CD14-positive monocyte (primary cell): ENCODE results near the gene RNF113B. TPM values are rescaled to one million over a fixed set of nuclear protein-coding genes. Genes with fewer than 3 reads are reported as not detected.

ENCODE experiments used
- DNase-seq, 3 donors: peaks; one replicate each; pipeline ENCODE4 v3.0.0-alpha.2; 2011 to 2022
- H2AFZ ChIP-seq: 2 replicates; pipeline ENCODE4 v1.6.0; 2012; ENCODE audit warnings: mild to moderate bottlenecking, low read depth, low read length, inconsistent platforms; ENCODE audit not compliant: insufficient read depth, poor library complexity, severe bottlenecking
- H3K27ac ChIP-seq, 2 donors: 1 replicate in 1 of 2; 2 replicates in 1 of 2; pipeline ENCODE4 v1.5.1; 2012 to 2013; ENCODE audit warnings: low read length in 2 of 2, control low read depth in 1 of 2, inconsistent platforms in 1 of 2, low read depth in 1 of 2, mild to moderate bottlenecking in 1 of 2
- H3K27me3 ChIP-seq, 2 donors: one replicate each; pipeline versions ENCODE4 v1.6.0 to v1.6.1; 2011 to 2013; ENCODE audit warnings: low read length in 2 of 2; ENCODE audit not compliant: control insufficient read depth in 2 of 2, insufficient read depth in 2 of 2
- H3K36me3 ChIP-seq, 2 donors: replicated peaks in 1 of 2; 1 replicate in 1 of 2; 2 replicates in 1 of 2; pipeline versions ENCODE4 v1.5.1 to v1.6.1; 2012 to 2013; ENCODE audit warnings: low read length in 2 of 2, control low read depth in 1 of 2, inconsistent platforms in 1 of 2, mild to moderate bottlenecking in 1 of 2; ENCODE audit not compliant: insufficient read depth in 2 of 2, control insufficient read depth in 1 of 2
- H3K4me1 ChIP-seq, 2 donors: 1 replicate in 1 of 2; 2 replicates in 1 of 2; pipeline versions ENCODE4 v1.5.1 to v1.6.1; 2012 to 2013; ENCODE audit warnings: low read length in 2 of 2, control low read depth in 1 of 2, inconsistent platforms in 1 of 2, mild to moderate bottlenecking in 1 of 2, moderate library complexity in 1 of 2; ENCODE audit not compliant: insufficient read depth in 2 of 2, control insufficient read depth in 1 of 2
- H3K4me2 ChIP-seq: replicated peaks from 2 replicates; pipeline ENCODE3; 2012; ENCODE audit warnings: low read length, moderate library complexity, mild to moderate bottlenecking; ENCODE audit not compliant: poor library complexity, severe bottlenecking; ENCODE audit errors: extremely low read depth
- H3K4me3 ChIP-seq, 3 experiments: fragments of 200-600 bp in 1 of 3; sonication (generic) in 1 of 3; replicated peaks in 1 of 3; 1 replicate in 2 of 3; 2 replicates in 1 of 3; pipeline ENCODE4 v1.5.1; 2011 to 2013; ENCODE audit warnings: low read length in 3 of 3, mild to moderate bottlenecking in 3 of 3, control low read depth in 2 of 3, low read depth in 2 of 3, inconsistent platforms in 1 of 3, moderate library complexity in 1 of 3
- H3K79me2 ChIP-seq: 2 replicates; pipeline ENCODE4 v1.6.0; 2012; ENCODE audit warnings: mild to moderate bottlenecking, control low read depth, inconsistent platforms, low read length, moderate library complexity; ENCODE audit not compliant: insufficient read depth
- H3K9ac ChIP-seq: 2 replicates; pipeline ENCODE4 v1.6.0; 2017; ENCODE audit warnings: low read length, mild to moderate bottlenecking; ENCODE audit not compliant: insufficient read depth, poor library complexity, severe bottlenecking
- H3K9me3 ChIP-seq, 2 donors: replicated peaks in 1 of 2; 1 replicate in 1 of 2; 2 replicates in 1 of 2; pipeline versions ENCODE4 v1.5.1 to v1.6.1; 2012 to 2013; ENCODE audit warnings: low read length in 2 of 2, control low read depth in 1 of 2; ENCODE audit not compliant: control insufficient read depth in 1 of 2, insufficient read depth in 1 of 2
- H4K20me1 ChIP-seq: 2 replicates; pipeline ENCODE4 v1.6.0; 2012; ENCODE audit warnings: mild to moderate bottlenecking, low read length, control low read depth, moderate library complexity; ENCODE audit not compliant: insufficient read depth
- H3K27ac Mint-ChIP-seq, 7 donors: one replicate each; pipeline ENCODE4 v1.8.0; 2020; ENCODE audit warnings: mild to moderate bottlenecking in 7 of 7, mixed read lengths in 7 of 7, moderate library complexity in 6 of 7, inconsistent platforms in 2 of 7
- H3K27me3 Mint-ChIP-seq, 3 donors: one replicate each; pipeline ENCODE4 v1.8.0; 2021 to 2022; ENCODE audit warnings: low read depth in 3 of 3, mild to moderate bottlenecking in 3 of 3, mixed read lengths in 3 of 3, moderate library complexity in 3 of 3, inconsistent platforms in 1 of 3
- H3K36me3 Mint-ChIP-seq, 2 donors: one replicate each; pipeline ENCODE4 v1.8.0; 2020; ENCODE audit warnings: mixed read lengths in 2 of 2, inconsistent platforms in 1 of 2, mild to moderate bottlenecking in 1 of 2
- H3K4me1 Mint-ChIP-seq: one replicate; pipeline ENCODE4 v1.8.0; 2020; ENCODE audit warnings: mild to moderate bottlenecking, mixed read lengths
- H3K4me3 Mint-ChIP-seq, 2 donors: one replicate each; pipeline ENCODE4 v1.8.0; 2020; ENCODE audit warnings: mild to moderate bottlenecking in 2 of 2, mixed read lengths in 2 of 2, moderate library complexity in 1 of 2
- H3K9me3 Mint-ChIP-seq, 7 donors: one replicate each; pipeline ENCODE4 v1.8.0; 2020 to 2022; ENCODE audit warnings: mixed read lengths in 7 of 7, mild to moderate bottlenecking in 6 of 7, moderate library complexity in 6 of 7, inconsistent platforms in 2 of 7
- CTCF ChIP-seq: fragments of 200-600 bp; IDR thresholded peaks from one replicate; pipeline ENCODE4 v1.8.0; 2022; ENCODE audit warnings: antibody characterized with exemption, mild to moderate bottlenecking
- WGBS: methylation state at CpG from one replicate; pipeline ENCODE4 v1.1.5; 2013; ENCODE audit warnings: missing lambda C conversion rate; ENCODE audit not compliant: insufficient coverage; 5-methylcytosine and 5-hydroxymethylcytosine counted together
- intact Hi-C, 2 donors: fragments of 100-400 bp; cut with micrococcal nuclease; formaldehyde crosslinking; loops; one replicate each; pipeline versions ENCODE4 v1.15.0 to v1.15.1; 2023
- polyA plus RNA-seq, 3 donors: library from polyadenylated mRNA; depleted of rRNA in 1 of 3; unstranded in 2 of 3; stranded (reverse) in 1 of 3; fragments of 300-500 nt in 2 of 3; fragments of >200 nt in 1 of 3; fragmentation: Illumina TruSeq in 2 of 3; gene quantifications; 1 replicate in 2 of 3; 2 replicates in 1 of 3; pipeline ENCODE4 v1.2.3, GENCODE V29; 2012 to 2021

RNF113B gene
- polyA plus RNA-seq, 3 donors: not detected

GRCh38 chr13:98158172-98158899, 18.7 kb downstream of the RNF113B start:
- no peak for TF ChIP-seq CTCF
- 100% methylated on average over 1 of the region's 5 CpGs for WGBS

GRCh38 chr13:98157609-98158008, 19.5 kb downstream of the RNF113B start:
- H3K36me3 ChIP-seq: no peaks in the 10 kb centered on the region
- Mint-ChIP-seq H3K36me3 (no peaks in the 10 kb centered on the region), H3K9me3 (peaks cover 0 to 6% (median 0%) of the 10 kb centered on the region in 7 donors), H3K27me3 (peaks cover 4 to 11% (median 5%) of the 10 kb centered on the region in 3 donors), H3K4me1 (no peaks in the 10 kb centered on the region), H3K27ac (no peak overlapping the region), H3K4me3 (no peak overlapping the region)
- no CpG with 5 or more reads among the region's 1 CpG for WGBS
- no peaks in the 10 kb centered on the region for H3K79me2 ChIP-seq
- H3K9ac ChIP-seq: no peak overlapping the region
- H2AFZ ChIP-seq: no peak overlapping the region
- TF ChIP-seq CTCF: no peak
- H3K4me2 ChIP-seq: no peak overlapping the region
- DNase-seq: no peak
- H3K4me3 ChIP-seq: no peak overlapping the region
- H3K4me1 ChIP-seq: no peaks in the 10 kb centered on the region
- no peaks in the 10 kb centered on the region for H3K27me3 ChIP-seq
- no peak overlapping the region for H3K27ac ChIP-seq
- no peaks in the 10 kb centered on the region for H3K9me3 ChIP-seq
- H4K20me1 ChIP-seq: no peaks in the 10 kb centered on the region
- intact Hi-C loops: no loop called here

More at GRCh38 chr13:98158172-98158899, 18.7 kb downstream of the RNF113B start:
- no peak overlapping the region for H3K4me3 Mint-ChIP-seq
- H3K27me3 Mint-ChIP-seq: peaks cover 4 to 12% (median 4%) of the 10 kb centered on the region in 3 donors
- no peaks in the 10 kb centered on the region for H4K20me1 ChIP-seq
- no peaks in the 10 kb centered on the region for H3K79me2 ChIP-seq
- no peaks in the 10 kb centered on the region for H3K4me1 Mint-ChIP-seq
- peaks cover 0 to 6% (median 3%) of the 10 kb centered on the region in 7 donors for H3K9me3 Mint-ChIP-seq
- no peak overlapping the region for H3K27ac ChIP-seq
- H3K4me3 ChIP-seq: no peak overlapping the region
- H3K4me2 ChIP-seq: no peak overlapping the region
- no peaks in the 10 kb centered on the region for H3K9me3 ChIP-seq
- DNase-seq: no peak
- intact Hi-C loops: no loop called here
- H3K36me3 ChIP-seq: no peaks in the 10 kb centered on the region
- no peak overlapping the region for H3K9ac ChIP-seq
- H3K27ac Mint-ChIP-seq: no peak overlapping the region
- H3K36me3 Mint-ChIP-seq: no peaks in the 10 kb centered on the region
- no peak overlapping the region for H2AFZ ChIP-seq
- H3K4me1 ChIP-seq: no peaks in the 10 kb centered on the region
- H3K27me3 ChIP-seq: no peaks in the 10 kb centered on the region
